IMR-90 (cell line): ENCODE results near the gene FGF3. TPM values are rescaled to one million over a fixed set of nuclear protein-coding genes. Genes with fewer than 3 reads are reported as not detected.

Experiments used
- ATAC-seq: fragments of 200-7000 bp; cut with Tn5 transposase; 2 replicates; pipeline ENCODE4 v1.9.1; 2020; ENCODE audit warnings: low read depth, mild to moderate bottlenecking, moderate library complexity
- BruUV-seq: library from RNA; stranded (reverse); fragments of 400-500 nt; replicated peaks from 2 replicates; lab custom pipeline; 2021; lab: Mats Ljungman, UMichigan
- CTCF ChIA-PET: fragments of 300-600 bp; formaldehyde crosslinking; extraction: SDS; loops from one replicate; lab custom pipeline; 2021; ENCODE audit warnings: antibody characterized with exemption; lab: Yijun Ruan, JAX
- POLR2A ChIA-PET: fragments of 300-600 bp; sonication (Branson Sonifier 250); formaldehyde crosslinking; loops from one replicate; lab custom pipeline; 2022; ENCODE audit warnings: antibody characterized with exemption; ENCODE audit not compliant: unreplicated experiment; lab: Charles Lee
- DNase-seq: peaks from one replicate; pipeline ENCODE4 v3.0.0; 2013
- H2AFZ ChIP-seq: replicated peaks from 2 replicates; pipeline ENCODE3; 2013; ENCODE audit warnings: low read length, mild to moderate bottlenecking; ENCODE audit not compliant: poor library complexity
- H2AK5ac ChIP-seq: 2 replicates; pipeline ENCODE4 v1.6.1; 2013; ENCODE audit warnings: low read depth, low read length, inconsistent platforms
- H2AK9ac ChIP-seq: replicated peaks from 2 replicates; pipeline ENCODE3; 2013; ENCODE audit warnings: mild to moderate bottlenecking, low read depth, low read length, moderate library complexity; ENCODE audit not compliant: poor library complexity
- H2BK120ac ChIP-seq: 2 replicates; pipeline ENCODE4 v1.6.1; 2013; ENCODE audit warnings: low read depth, low read length, inconsistent platforms
- H2BK15ac ChIP-seq: 3 replicates; pipeline ENCODE4 v1.6.1; 2013; ENCODE audit warnings: low read depth, low read length, inconsistent platforms
- H2BK20ac ChIP-seq: 2 replicates; pipeline ENCODE4 v1.6.1; 2013; ENCODE audit warnings: low read depth, mild to moderate bottlenecking, inconsistent platforms, low read length, moderate library complexity
- H2BK5ac ChIP-seq: 2 replicates; pipeline ENCODE4 v1.6.1; 2013; ENCODE audit warnings: mild to moderate bottlenecking, low read depth, low read length, inconsistent platforms; ENCODE audit not compliant: poor library complexity, severe bottlenecking
- H3K14ac ChIP-seq: replicated peaks from 2 replicates; pipeline ENCODE4 v1.6.1; 2013; ENCODE audit warnings: low read depth, low read length, inconsistent platforms
- H3K18ac ChIP-seq: 2 replicates; pipeline ENCODE4 v1.6.1; 2013; ENCODE audit warnings: low read depth, low read length, control low read depth
- H3K23ac ChIP-seq: 2 replicates; pipeline ENCODE4 v1.6.1; 2013; ENCODE audit warnings: low read depth, low read length, inconsistent platforms
- H3K27ac ChIP-seq: 2 replicates; pipeline ENCODE4 v1.5.1; 2013; ENCODE audit warnings: mild to moderate bottlenecking, control low read depth, low read length; ENCODE audit not compliant: insufficient read depth
- H3K27me3 ChIP-seq: 2 replicates; pipeline ENCODE4 v1.6.1; 2013; ENCODE audit warnings: low read length; ENCODE audit not compliant: control insufficient read depth, insufficient read depth
- H3K36me3 ChIP-seq: 2 replicates; pipeline ENCODE4 v1.6.1; 2013; ENCODE audit warnings: low read length, mixed read lengths; ENCODE audit not compliant: control insufficient read depth, insufficient read depth
- H3K4ac ChIP-seq: 2 replicates; pipeline ENCODE4 v1.6.1; 2013; ENCODE audit warnings: low read depth, low read length, inconsistent platforms
- H3K4me1 ChIP-seq: 2 replicates; pipeline ENCODE4 v1.6.1; 2013; ENCODE audit warnings: low read length, mixed read lengths; ENCODE audit not compliant: control insufficient read depth, insufficient read depth
- H3K4me2 ChIP-seq: 2 replicates; pipeline ENCODE4 v1.6.1; 2013; ENCODE audit warnings: low read depth, mild to moderate bottlenecking, control low read depth, low read length, moderate library complexity
- H3K4me3 ChIP-seq: 2 replicates; pipeline ENCODE4 v1.5.1; 2013; ENCODE audit warnings: low read depth, mild to moderate bottlenecking, control low read depth, low read length, moderate library complexity; ENCODE audit not compliant: insufficient read depth
- H3K56ac ChIP-seq: 2 replicates; pipeline ENCODE4 v1.6.1; 2013; ENCODE audit warnings: low read length, inconsistent platforms; ENCODE audit not compliant: insufficient read depth; ENCODE audit errors: extremely low read depth
- H3K79me1 ChIP-seq, 2 experiments: 2 replicates each; pipeline ENCODE4 v1.6.1; 2013; ENCODE audit warnings: low read length in 2 of 2, inconsistent platforms in 1 of 2, low read depth in 1 of 2
- H3K9ac ChIP-seq: 2 replicates; pipeline ENCODE4 v1.6.1; 2013; ENCODE audit warnings: low read depth, low read length, control low read depth
- H3K9me1 ChIP-seq: 2 replicates; pipeline ENCODE4 v1.6.1; 2013; ENCODE audit warnings: low read length, inconsistent platforms; ENCODE audit not compliant: insufficient read depth
- H3K9me3 ChIP-seq: 2 replicates; pipeline ENCODE4 v1.6.1; 2013; ENCODE audit warnings: low read length; ENCODE audit not compliant: control insufficient read depth, insufficient read depth
- H4K20me1 ChIP-seq: 2 replicates; pipeline ENCODE4 v1.6.1; 2013; ENCODE audit warnings: low read length, inconsistent platforms; ENCODE audit not compliant: insufficient read depth
- H4K5ac ChIP-seq: 2 replicates; pipeline ENCODE4 v1.6.1; 2013; ENCODE audit warnings: mild to moderate bottlenecking, low read depth, low read length, control low read depth
- H4K8ac ChIP-seq, 2 experiments: 2 replicates each; pipeline ENCODE4 v1.6.1; 2013; ENCODE audit warnings: low read depth in 2 of 2, low read length in 2 of 2, control low read depth in 1 of 2, inconsistent platforms in 1 of 2
- H4K91ac ChIP-seq: 2 replicates; pipeline ENCODE4 v1.6.1; 2013; ENCODE audit warnings: low read depth, low read length, inconsistent platforms; ENCODE audit not compliant: insufficient read depth
- BHLHE40 ChIP-seq: fragments of 150-350 bp; IDR thresholded peaks from 2 replicates; pipeline ENCODE4 v1.6.1; 2016; ENCODE audit warnings: mild to moderate bottlenecking, low read depth, low read length
- CEBPB ChIP-seq: IDR thresholded peaks from 2 replicates; pipeline ENCODE4 v1.6.1; 2012; ENCODE audit warnings: low read depth, low read length, improper control_type of control experiment
- FOS ChIP-seq: fragments of 150-350 bp; IDR thresholded peaks from 2 replicates; pipeline ENCODE4 v1.6.1; 2016; ENCODE audit warnings: low read depth, low read length
- MAFK ChIP-seq: IDR thresholded peaks from 2 replicates; pipeline ENCODE4 v1.6.1; 2012; ENCODE audit warnings: low read depth, low read length, improper control_type of control experiment
- MAZ ChIP-seq: IDR thresholded peaks from 2 replicates; pipeline ENCODE4 v1.6.1; 2012; ENCODE audit warnings: low read depth, mild to moderate bottlenecking, low read length, improper control_type of control experiment, moderate library complexity, borderline replicate concordance
- MXI1 ChIP-seq: IDR thresholded peaks from 2 replicates; pipeline ENCODE4 v1.6.1; 2012; ENCODE audit warnings: low read depth, mild to moderate bottlenecking, low read length, moderate library complexity, borderline replicate concordance
- NFE2L2 ChIP-seq: fragments of 150-350 bp; IDR thresholded peaks from 2 replicates; pipeline ENCODE4 v1.6.1; 2016; ENCODE audit warnings: low read depth, mild to moderate bottlenecking, low read length
- POLR2A ChIP-seq: IDR thresholded peaks from 2 replicates; pipeline ENCODE4 v1.6.1; 2012; ENCODE audit warnings: mild to moderate bottlenecking, low read depth, low read length
- RAD21 ChIP-seq: IDR thresholded peaks from 2 replicates; pipeline ENCODE4 v1.6.1; 2012; ENCODE audit warnings: low read length, improper control_type of control experiment
- RCOR1 ChIP-seq: IDR thresholded peaks from 2 replicates; pipeline ENCODE4 v1.6.1; 2012; ENCODE audit warnings: mild to moderate bottlenecking, low read length, improper control_type of control experiment; ENCODE audit not compliant: insufficient replicate concordance
- RFX5 ChIP-seq: IDR thresholded peaks from 2 replicates; pipeline ENCODE4 v1.8.0; 2012; ENCODE audit warnings: low read depth, mild to moderate bottlenecking, low read length, moderate library complexity
- SMC3 ChIP-seq: fragments of 150-350 bp; IDR thresholded peaks from 2 replicates; pipeline ENCODE4 v1.6.1; 2016; ENCODE audit warnings: low read depth, mild to moderate bottlenecking, antibody characterized with exemption, low read length, moderate library complexity
- USF2 ChIP-seq: fragments of 150-350 bp; IDR thresholded peaks from 2 replicates; pipeline ENCODE4 v1.6.1; 2017; ENCODE audit warnings: mild to moderate bottlenecking, antibody characterized with exemption, low read length, low read depth
- WGBS, 2 experiments: methylation state at CpG; one replicate each; pipeline versions ENCODE4 v1.1.5 to v1.1.7; 2013; ENCODE audit warnings: missing lambda C conversion rate in 2 of 2; ENCODE audit not compliant: insufficient read length in 1 of 2; ENCODE audit errors: extremely low coverage in 2 of 2; 5-methylcytosine and 5-hydroxymethylcytosine counted together
- dilution Hi-C: fragments of 300-500 bp; cut with HindIII; formaldehyde crosslinking; loops from one replicate; pipeline ENCODE4 v1.14.3; 2018; ENCODE audit warnings: low sequenced_read_pairs; ENCODE audit not compliant: unreplicated experiment
- in situ Hi-C: fragments of 300-500 bp; cut with MboI; formaldehyde crosslinking; loops from 3 replicates; pipeline ENCODE4 v1.14.3; 2019; ENCODE audit warnings: low sequenced_read_pairs, inconsistent platforms, mixed read lengths
- intact Hi-C: fragments of 100-400 bp; cut with micrococcal nuclease; formaldehyde crosslinking; loops from 2 replicates; pipeline ENCODE4 v1.10.0; 2022
- polyA plus RNA-seq, 3 experiments: library from polyadenylated mRNA; depleted of rRNA; stranded (reverse); fragments of >200 nt; gene quantifications; 2 replicates each; pipeline ENCODE4 v1.2.3, GENCODE V29; 2012; ENCODE audit warnings: low replicate concordance in 1 of 3
- total RNA-seq: library from RNA; depleted of rRNA; stranded (reverse); fragments of >200 nt; gene quantifications from 2 replicates; pipeline ENCODE4 v1.2.3, GENCODE V29; 2012
- TF ChIP-seq, protein P1 (sequence below): conservative IDR thresholded peaks from 2 replicates; pipeline ENCODE4 v1.5.1; 2012; ENCODE audit warnings: mild to moderate bottlenecking, low read depth, low read length, improper control_type of control experiment

The FGF3 gene
- total and polyA plus RNA-seq, 2 of the 4 experiments (the other 2 are of a cell fraction), result not detected

DNA sequence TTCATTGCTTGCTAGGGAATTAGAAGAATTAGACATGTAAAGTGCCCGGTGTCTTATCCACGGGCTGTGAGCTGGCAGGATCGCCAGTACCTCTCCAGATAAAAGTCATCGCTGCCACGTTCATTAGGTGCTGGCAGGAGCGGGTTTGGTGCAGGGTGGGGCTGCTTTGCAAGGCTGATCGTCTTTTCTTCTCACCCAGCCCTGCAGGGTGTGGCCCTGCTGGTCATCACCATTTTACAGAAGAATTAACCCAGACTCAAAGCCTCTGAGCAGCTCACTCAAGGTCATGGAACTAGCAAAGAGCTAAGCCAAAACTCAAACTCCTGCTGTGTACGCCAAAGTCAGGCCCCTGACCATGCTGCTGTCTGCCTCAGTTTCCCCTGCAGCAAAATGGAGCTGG lies 38.0 kb downstream of the FGF3 start:
- 65% methylated on average over 6 of the region's 8 CpGs; no CpG with 5 or more reads in 1 of the 2 experiments for WGBS, 2 experiments
- Histone ChIP-seq H2AK9ac (no peak overlapping the region), H3K4me2 (no peak overlapping the region), H3K27ac (no peak overlapping the region), H4K8ac (no peak overlapping the region), H3K9ac (no peak overlapping the region), H2BK5ac (no peak overlapping the region), H3K79me1 (no peaks in the 10 kb centered on the region), H3K4ac (no peak overlapping the region), H3K9me3 (no peaks in the 10 kb centered on the region), H4K5ac (no peak overlapping the region), H4K20me1 (no peaks in the 10 kb centered on the region), H3K56ac (no peak overlapping the region), H3K4me1 (no peaks in the 10 kb centered on the region), H4K91ac (no peak overlapping the region), H2BK15ac (no peak overlapping the region), H3K23ac (no peak overlapping the region), H2AFZ (no peak overlapping the region), H3K36me3 (no peaks in the 10 kb centered on the region), H2BK120ac (no peak overlapping the region), H3K9me1 (no peaks in the 10 kb centered on the region), H3K18ac (no peak overlapping the region), H3K27me3 (peaks cover 57% of the 10 kb centered on the region), H2AK5ac (no peak overlapping the region), H2BK20ac (no peak overlapping the region), H3K4me3 (no peak overlapping the region), H3K14ac (no peak overlapping the region)
- in situ Hi-C loops (no loop called here), intact Hi-C loops (no loop called here), dilution Hi-C loops (no loop called here)
- no peak for ATAC-seq
- ChIA-PET POLR2A (no interaction called here), CTCF (no interaction called here)
- no TSS peak for BruUV-seq
- DNase-seq, result no peak
- no peak for TF ChIP-seq FOS
- no peak for TF ChIP-seq NFE2L2
- TF ChIP-seq POLR2A, result no peak
- TF ChIP-seq MXI1, result no peak
- TF ChIP-seq, protein P1, sequence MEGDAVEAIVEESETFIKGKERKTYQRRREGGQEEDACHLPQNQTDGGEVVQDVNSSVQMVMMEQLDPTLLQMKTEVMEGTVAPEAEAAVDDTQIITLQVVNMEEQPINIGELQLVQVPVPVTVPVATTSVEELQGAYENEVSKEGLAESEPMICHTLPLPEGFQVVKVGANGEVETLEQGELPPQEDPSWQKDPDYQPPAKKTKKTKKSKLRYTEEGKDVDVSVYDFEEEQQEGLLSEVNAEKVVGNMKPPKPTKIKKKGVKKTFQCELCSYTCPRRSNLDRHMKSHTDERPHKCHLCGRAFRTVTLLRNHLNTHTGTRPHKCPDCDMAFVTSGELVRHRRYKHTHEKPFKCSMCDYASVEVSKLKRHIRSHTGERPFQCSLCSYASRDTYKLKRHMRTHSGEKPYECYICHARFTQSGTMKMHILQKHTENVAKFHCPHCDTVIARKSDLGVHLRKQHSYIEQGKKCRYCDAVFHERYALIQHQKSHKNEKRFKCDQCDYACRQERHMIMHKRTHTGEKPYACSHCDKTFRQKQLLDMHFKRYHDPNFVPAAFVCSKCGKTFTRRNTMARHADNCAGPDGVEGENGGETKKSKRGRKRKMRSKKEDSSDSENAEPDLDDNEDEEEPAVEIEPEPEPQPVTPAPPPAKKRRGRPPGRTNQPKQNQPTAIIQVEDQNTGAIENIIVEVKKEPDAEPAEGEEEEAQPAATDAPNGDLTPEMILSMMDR, result no peak
- TF ChIP-seq CEBPB, result no peak
- no peak for TF ChIP-seq RAD21
- no peak for TF ChIP-seq MAFK
- TF ChIP-seq MAZ, result no peak
- TF ChIP-seq RFX5, result no peak
- no peak for TF ChIP-seq BHLHE40
- no peak for TF ChIP-seq USF2
- TF ChIP-seq RCOR1, result no peak
- TF ChIP-seq SMC3, result no peak
